Calu3 (cell line): ENCODE results near the gene CDKN2C. TPM values are rescaled to one million over a fixed set of nuclear protein-coding genes. Genes with fewer than 3 reads are reported as not detected.
"Not testable (repeated sequence)": the region's sequence is repeated elsewhere in the genome, so short reads cannot be mapped to it uniquely, and the experiment has no call there.

Experiments used
- BruUV-seq: library from RNA; stranded (reverse); fragments of 400-500 nt; replicated peaks from 2 replicates; lab custom pipeline; 2021; lab: Mats Ljungman, UMichigan
- CTCF ChIA-PET: fragments of 300-600 bp; sonication (Branson Sonifier 250); formaldehyde crosslinking; loops from one replicate; lab custom pipeline; 2022; ENCODE audit warnings: antibody characterized with exemption; lab: Charles Lee
- DNase-seq: peaks from one replicate; pipeline ENCODE4 v3.0.0; 2022
- H3K27ac Mint-ChIP-seq: one replicate; pipeline ENCODE4 v1.8.0; 2022; ENCODE audit warnings: mixed read lengths; ENCODE audit not compliant: unreplicated experiment
- H3K27me3 Mint-ChIP-seq: one replicate; pipeline ENCODE4 v1.8.0; 2022; ENCODE audit warnings: mixed read lengths; ENCODE audit not compliant: unreplicated experiment
- H3K36me3 Mint-ChIP-seq: one replicate; pipeline ENCODE4 v1.8.0; 2022; ENCODE audit warnings: mild to moderate bottlenecking, moderate library complexity, mixed read lengths; ENCODE audit not compliant: insufficient read depth, unreplicated experiment
- H3K4me1 Mint-ChIP-seq: one replicate; pipeline ENCODE4 v1.8.0; 2022; ENCODE audit warnings: mild to moderate bottlenecking, low read depth, mixed read lengths; ENCODE audit not compliant: unreplicated experiment
- H3K4me3 Mint-ChIP-seq: one replicate; pipeline ENCODE4 v1.8.0; 2022; ENCODE audit warnings: mild to moderate bottlenecking, low read depth, moderate library complexity, mixed read lengths; ENCODE audit not compliant: unreplicated experiment
- H3K9me3 Mint-ChIP-seq: one replicate; pipeline ENCODE4 v1.8.0; 2022; ENCODE audit warnings: low read depth, mixed read lengths; ENCODE audit not compliant: unreplicated experiment
- intact Hi-C: fragments of 100-400 bp; cut with micrococcal nuclease; formaldehyde crosslinking; loops from one replicate; pipeline ENCODE4 v1.10.0; 2022; ENCODE audit not compliant: unreplicated experiment
- total RNA-seq: library from RNA; stranded (reverse); gene quantifications from 2 replicates; pipeline ENCODE4 v1.2.3, GENCODE V29; 2022
- TF ChIP-seq, protein P1 (sequence below): fragments of 200-600 bp; IDR thresholded peaks from one replicate; pipeline ENCODE4 v1.8.0; 2022; ENCODE audit warnings: antibody characterized with exemption; ENCODE audit not compliant: unreplicated experiment

CDKN2C gene
- total RNA-seq, 1 experiment from 2014 or later, result 40.2 TPM

DNA sequence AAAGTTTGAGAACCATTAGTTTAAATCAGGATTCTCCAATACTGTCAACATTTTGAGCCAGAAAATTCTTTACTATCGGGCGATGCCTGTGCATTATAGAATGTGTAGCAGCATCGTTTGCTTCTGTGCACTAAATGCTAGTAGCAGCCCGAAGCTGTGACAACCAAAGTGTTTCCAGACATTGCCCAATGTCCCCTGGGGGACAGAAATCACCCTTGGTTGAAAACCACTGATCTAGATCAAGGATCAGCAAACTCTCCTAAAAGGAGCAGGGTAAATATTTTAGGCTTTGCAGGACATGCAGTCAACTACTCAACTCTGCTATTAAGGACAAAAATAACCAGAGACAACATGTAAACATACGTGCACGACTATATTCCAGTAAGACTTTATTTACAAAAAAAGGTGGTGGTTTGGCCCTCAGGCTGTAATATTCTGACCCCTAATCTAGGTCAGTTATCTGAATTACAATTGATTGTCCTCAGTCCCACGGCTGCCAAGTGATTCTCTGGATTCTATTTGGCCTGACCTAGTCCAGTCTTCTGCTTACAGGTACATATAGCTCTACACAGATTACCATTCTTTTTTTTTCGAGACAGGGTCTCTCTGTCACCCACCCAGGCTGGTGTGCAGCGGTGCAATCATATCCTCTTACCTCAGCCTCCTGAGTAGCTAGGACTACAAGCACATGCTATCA is 20.6 kb upstream of the CDKN2C start:
- Mint-ChIP-seq H3K4me3 (no peak overlapping the region), H3K9me3 (no peaks in the 10 kb centered on the region), H3K27me3 (no peaks in the 10 kb centered on the region), H3K27ac (no peak overlapping the region), H3K4me1 (peaks cover 34% of the 10 kb centered on the region), H3K36me3 (no peaks in the 10 kb centered on the region)
- BruUV-seq, result no TSS peak
- DNase-seq, result no peak
- intact Hi-C loops, result no loop called here
- TF ChIP-seq, protein P1, sequence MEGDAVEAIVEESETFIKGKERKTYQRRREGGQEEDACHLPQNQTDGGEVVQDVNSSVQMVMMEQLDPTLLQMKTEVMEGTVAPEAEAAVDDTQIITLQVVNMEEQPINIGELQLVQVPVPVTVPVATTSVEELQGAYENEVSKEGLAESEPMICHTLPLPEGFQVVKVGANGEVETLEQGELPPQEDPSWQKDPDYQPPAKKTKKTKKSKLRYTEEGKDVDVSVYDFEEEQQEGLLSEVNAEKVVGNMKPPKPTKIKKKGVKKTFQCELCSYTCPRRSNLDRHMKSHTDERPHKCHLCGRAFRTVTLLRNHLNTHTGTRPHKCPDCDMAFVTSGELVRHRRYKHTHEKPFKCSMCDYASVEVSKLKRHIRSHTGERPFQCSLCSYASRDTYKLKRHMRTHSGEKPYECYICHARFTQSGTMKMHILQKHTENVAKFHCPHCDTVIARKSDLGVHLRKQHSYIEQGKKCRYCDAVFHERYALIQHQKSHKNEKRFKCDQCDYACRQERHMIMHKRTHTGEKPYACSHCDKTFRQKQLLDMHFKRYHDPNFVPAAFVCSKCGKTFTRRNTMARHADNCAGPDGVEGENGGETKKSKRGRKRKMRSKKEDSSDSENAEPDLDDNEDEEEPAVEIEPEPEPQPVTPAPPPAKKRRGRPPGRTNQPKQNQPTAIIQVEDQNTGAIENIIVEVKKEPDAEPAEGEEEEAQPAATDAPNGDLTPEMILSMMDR, result no peak
- CTCF ChIA-PET, result no interaction called here

DNA sequence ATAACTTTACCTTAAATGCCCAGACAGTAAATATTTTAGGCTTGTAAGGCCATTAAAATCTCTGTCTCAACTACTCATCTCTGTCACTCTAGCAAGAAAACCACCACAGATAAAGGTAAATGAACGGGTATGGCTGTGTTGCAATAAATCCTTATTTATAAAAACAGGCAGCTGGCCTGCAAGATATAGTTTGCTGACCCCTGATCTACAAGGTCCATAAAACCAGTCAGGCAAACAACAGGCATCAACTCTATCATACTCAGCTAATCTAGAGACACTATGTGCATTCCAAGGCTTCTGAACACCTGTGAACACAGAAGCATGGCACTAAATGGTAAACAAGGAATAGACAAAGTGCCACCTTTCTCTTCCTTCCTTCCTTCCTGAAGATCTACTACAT is 19.6 kb upstream of the CDKN2C start:
- BruUV-seq, result no TSS peak
- no peaks in the 10 kb centered on the region for H3K9me3 Mint-ChIP-seq
- CTCF ChIA-PET, result no interaction called here
- peaks cover 35% of the 10 kb centered on the region for H3K4me1 Mint-ChIP-seq
- TF ChIP-seq, protein P1, result no peak
- no peak overlapping the region for H3K4me3 Mint-ChIP-seq
- no peaks in the 10 kb centered on the region for H3K36me3 Mint-ChIP-seq
- no peak for DNase-seq
- no peaks in the 10 kb centered on the region for H3K27me3 Mint-ChIP-seq
- intact Hi-C loops, result loop anchor here (10.0 kb wide), 1 partner anchor 176 kb away; no protein-coding TSS in a partner anchor
- H3K27ac Mint-ChIP-seq, result no peak overlapping the region

DNA sequence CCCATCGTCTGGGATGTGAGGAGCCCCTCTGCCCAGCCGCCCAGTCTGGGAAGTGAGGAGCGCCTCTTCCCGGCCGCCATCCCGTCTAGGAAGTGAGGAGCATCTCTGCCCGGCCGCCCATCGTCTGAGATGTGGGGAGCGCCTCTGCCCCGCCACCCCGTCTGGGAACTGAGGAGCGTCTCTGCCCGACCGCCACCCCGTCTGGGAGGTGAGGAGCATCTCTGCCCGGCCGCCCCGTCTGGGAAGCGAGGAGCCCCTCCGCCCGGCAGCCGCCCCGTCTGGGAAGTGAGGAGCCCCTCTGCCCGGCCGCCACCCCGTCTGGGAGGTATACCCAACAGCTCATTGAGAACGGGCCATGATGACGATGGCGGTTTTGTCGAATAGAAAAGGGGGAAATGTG is 17.5 kb upstream of the CDKN2C start:
- peaks cover 34% of the 10 kb centered on the region for H3K4me1 Mint-ChIP-seq
- H3K27me3 Mint-ChIP-seq, BruUV-seq, CTCF ChIA-PET, H3K4me3 Mint-ChIP-seq, H3K9me3 Mint-ChIP-seq, H3K36me3 Mint-ChIP-seq, DNase-seq, H3K27ac Mint-ChIP-seq: not testable (repeated sequence)
- intact Hi-C loops, result loop anchor here (10.0 kb wide), 1 partner anchor 178 kb away; no protein-coding TSS in a partner anchor

DNA sequence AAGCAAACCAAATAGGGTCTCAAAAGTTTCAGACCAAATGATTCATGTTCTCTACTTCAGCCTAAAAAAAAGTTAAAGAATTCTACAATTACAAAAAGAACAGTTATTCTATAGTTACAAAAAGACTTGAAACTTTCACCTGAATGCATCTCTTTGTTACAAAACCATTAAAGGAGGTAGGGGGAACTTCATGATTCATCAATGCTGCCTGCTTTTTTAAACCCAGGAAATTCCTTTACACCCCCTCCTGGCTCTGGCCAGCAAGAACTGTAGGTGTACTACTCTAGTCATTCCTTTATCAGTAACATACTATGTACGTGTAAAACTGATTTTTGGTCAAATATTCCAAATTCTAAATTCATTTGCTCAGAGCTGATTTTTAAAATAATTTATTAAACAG is 14.9 kb upstream of the CDKN2C start:
- Mint-ChIP-seq H3K36me3 (peaks cover 12% of the 10 kb centered on the region), H3K27me3 (no peaks in the 10 kb centered on the region), H3K4me1 (peaks cover 29% of the 10 kb centered on the region), H3K4me3 (no peak overlapping the region), H3K9me3 (no peaks in the 10 kb centered on the region), H3K27ac (no peak overlapping the region)
- BruUV-seq, result no TSS peak
- intact Hi-C loops, result loop anchor here (10.0 kb wide), 1 partner anchor 180 kb away; no protein-coding TSS in a partner anchor
- TF ChIP-seq, protein P1, result no peak
- no peak for DNase-seq
- CTCF ChIA-PET, result no interaction called here
